ENCODE results near the gene TGFB3. TPM values are rescaled to one million over a fixed set of nuclear protein-coding genes. Genes with fewer than 3 reads are reported as not detected.
A peak's percentile ranks its signal among the peaks of the same experiment; 100 is the strongest.

The TGFB3 gene
- total and polyA plus RNA-seq, 2 of the 13 experiments (the other 11 are each of a cell fraction or from before 2014, with no cell fraction given), result 1.4 to 2.5 TPM

DNA sequence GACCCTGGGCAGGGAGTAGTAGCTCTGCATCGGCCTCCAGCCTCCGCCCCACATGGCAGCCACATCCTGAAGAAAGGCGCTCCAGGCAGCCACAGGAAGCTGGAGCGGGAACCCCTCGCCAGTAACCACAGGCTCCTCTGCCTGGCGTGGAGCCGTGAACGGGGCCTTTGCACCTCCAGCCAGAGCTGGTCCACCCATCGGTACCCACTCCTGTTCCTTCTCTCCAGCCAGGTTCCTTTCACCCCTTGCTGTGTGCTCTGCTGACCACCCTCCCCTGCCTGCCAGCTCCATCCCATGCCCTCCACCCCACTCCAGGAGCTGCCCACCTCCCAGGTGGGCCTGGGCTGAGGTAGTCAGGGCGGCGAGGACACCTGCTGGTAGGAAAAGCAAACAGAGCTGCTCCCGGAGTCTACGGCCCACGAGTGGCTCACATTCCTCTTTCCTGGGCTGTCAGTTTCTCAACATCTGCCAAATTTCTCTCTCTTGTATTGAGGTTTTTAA is 2.7 kb downstream of the TGFB3 start (continued):
- no peak for TF ChIP-seq ZNF800 (CRISPR knock-in tag; IDR thresholded peaks at IDR 0.05)

- Histone ChIP-seq H3K36me3 (replicated peaks in 1 of 2; ENCODE audit: control insufficient read depth in 1 of 2, insufficient read depth in 2 of 2, low read length in 2 of 2) (no peaks in the 10 kb centered on the region), H3K4me3 (replicated peaks in 1 of 3; ENCODE audit: insufficient read depth in 1 of 3, low read depth in 2 of 3, low read length in 3 of 3) (no peak overlapping the region), H3K9me3 (ENCODE audit: low read length) (no peaks in the 10 kb centered on the region), H3K79me2 (ENCODE audit: insufficient read depth, low read length) (no peaks in the 10 kb centered on the region), H4K20me1 (ENCODE audit: insufficient read depth, low read length) (no peaks in the 10 kb centered on the region), H3K27ac (ENCODE audit: extremely low read length, insufficient read depth, low read length) (no peak overlapping the region), H3K27me3 (ENCODE audit: control insufficient read depth in 1 of 2, insufficient read depth in 2 of 2, low read length in 2 of 2) (peaks cover 0 to 11% of the 10 kb centered on the region in 2 experiments; a peak in 1 of 5 replicates), H3K4me1 (ENCODE audit: insufficient read depth, low read length) (peaks cover 41% of the 10 kb centered on the region), H3K4me2 (ENCODE audit: low read depth, low read length) (no peak overlapping the region), H3K9ac (ENCODE audit: insufficient read depth, low read depth, low read length) (no peak overlapping the region), H2AFZ (ENCODE audit: low read length) (no peak overlapping the region)
- 72% methylated on average over 5 of the region's 10 CpGs for WGBS (ENCODE audit: low lambda C conversion rate)
- intact Hi-C loops (cut with micrococcal nuclease; ENCODE audit: unreplicated experiment), result no loop called here
- no TSS peak for BruUV-seq (replicated peaks)
- ATAC-seq (0 out of 3 replicates have a peak, but pooled peaks have one; percentile 2), DNase-seq (ENCODE audit: low spot score) (no peak), FAIRE-seq (no peak)
- in situ Hi-C loops (cut with HindIII; ENCODE audit: extremely low pct_ligation_motif_present, low pct_unique_long_range_greater_than_20kb), result no loop called here
- CTCF ChIA-PET (ENCODE audit: low intra/inter-chr PET ratio, low total read pairs), result interaction anchor here (1.5 kb wide), 1 partner anchor 269 kb away, joined by 5 read pairs; no protein-coding TSS in a partner anchor
- TF ChIP-seq, protein P1, sequence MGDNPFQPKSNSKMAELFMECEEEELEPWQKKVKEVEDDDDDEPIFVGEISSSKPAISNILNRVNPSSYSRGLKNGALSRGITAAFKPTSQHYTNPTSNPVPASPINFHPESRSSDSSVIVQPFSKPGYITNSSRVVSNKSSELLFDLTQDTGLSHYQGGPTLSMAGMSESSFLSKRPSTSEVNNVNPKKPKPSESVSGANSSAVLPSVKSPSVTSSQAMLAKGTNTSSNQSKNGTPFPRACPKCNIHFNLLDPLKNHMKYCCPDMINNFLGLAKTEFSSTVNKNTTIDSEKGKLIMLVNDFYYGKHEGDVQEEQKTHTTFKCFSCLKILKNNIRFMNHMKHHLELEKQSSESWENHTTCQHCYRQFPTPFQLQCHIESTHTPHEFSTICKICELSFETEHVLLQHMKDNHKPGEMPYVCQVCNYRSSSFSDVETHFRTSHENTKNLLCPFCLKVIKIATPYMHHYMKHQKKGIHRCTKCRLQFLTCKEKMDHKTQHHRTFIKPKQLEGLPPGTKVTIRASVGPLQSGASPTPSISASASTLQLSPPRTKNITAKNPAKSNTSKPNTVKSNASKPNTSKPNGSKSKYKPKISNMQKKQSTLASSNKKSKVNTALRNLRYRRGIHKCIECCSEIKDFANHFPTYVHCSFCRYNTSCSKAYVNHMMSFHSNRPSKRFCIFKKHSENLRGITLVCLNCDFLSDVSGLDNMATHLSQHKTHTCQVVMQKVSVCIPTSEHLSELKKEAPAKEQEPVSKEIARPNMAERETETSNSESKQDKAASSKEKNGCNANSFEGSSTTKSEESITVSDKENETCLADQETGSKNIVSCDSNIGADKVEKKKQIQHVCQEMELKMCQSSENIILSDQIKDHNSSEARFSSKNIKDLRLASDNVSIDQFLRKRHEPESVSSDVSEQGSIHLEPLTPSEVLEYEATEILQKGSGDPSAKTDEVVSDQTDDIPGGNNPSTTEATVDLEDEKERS (CRISPR knock-in tag; IDR thresholded peaks at IDR 0.05), result no peak
- no peak for TF ChIP-seq PLRG1 (conservative IDR thresholded peaks at IDR 0.05)
- POLR2A ChIA-PET, result no interaction called here
Measured at GRCh38 chr14:75978249-75978731, 3.5 kb downstream of the TGFB3 start.
